ENCODE results near the gene MYL10.

- no peak for TF ChIP-seq JUN (IDR thresholded peaks at IDR 0.05; ENCODE audit: borderline replicate concordance, insufficient read depth, insufficient read length, low read depth)
- TF ChIP-seq, protein P1, sequence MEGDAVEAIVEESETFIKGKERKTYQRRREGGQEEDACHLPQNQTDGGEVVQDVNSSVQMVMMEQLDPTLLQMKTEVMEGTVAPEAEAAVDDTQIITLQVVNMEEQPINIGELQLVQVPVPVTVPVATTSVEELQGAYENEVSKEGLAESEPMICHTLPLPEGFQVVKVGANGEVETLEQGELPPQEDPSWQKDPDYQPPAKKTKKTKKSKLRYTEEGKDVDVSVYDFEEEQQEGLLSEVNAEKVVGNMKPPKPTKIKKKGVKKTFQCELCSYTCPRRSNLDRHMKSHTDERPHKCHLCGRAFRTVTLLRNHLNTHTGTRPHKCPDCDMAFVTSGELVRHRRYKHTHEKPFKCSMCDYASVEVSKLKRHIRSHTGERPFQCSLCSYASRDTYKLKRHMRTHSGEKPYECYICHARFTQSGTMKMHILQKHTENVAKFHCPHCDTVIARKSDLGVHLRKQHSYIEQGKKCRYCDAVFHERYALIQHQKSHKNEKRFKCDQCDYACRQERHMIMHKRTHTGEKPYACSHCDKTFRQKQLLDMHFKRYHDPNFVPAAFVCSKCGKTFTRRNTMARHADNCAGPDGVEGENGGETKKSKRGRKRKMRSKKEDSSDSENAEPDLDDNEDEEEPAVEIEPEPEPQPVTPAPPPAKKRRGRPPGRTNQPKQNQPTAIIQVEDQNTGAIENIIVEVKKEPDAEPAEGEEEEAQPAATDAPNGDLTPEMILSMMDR (IDR thresholded peaks at IDR 0.05; ENCODE audit: extremely low read depth in 1 of 2, insufficient read depth in 1 of 2, low read depth in 1 of 2, low read length in 2 of 2), result no peak
- TF ChIP-seq POLR2AphosphoS5 (IDR thresholded peaks at IDR 0.05; ENCODE audit: insufficient read depth, low read depth, low read length), result no peak
- TF ChIP-seq POLR2A (IDR thresholded peaks at IDR 0.05; ENCODE audit: low read depth, low read length), result no peak
- no peak for TF ChIP-seq EZH2 (IDR thresholded peaks at IDR 0.05; ENCODE audit: borderline replicate concordance, low read depth, low read length, severe bottlenecking)
- TF ChIP-seq GATA2 (IDR thresholded peaks at IDR 0.05; ENCODE audit: insufficient read depth, insufficient read length, low read depth, low read length), result no peak
- TF ChIP-seq MAX (IDR thresholded peaks at IDR 0.05; ENCODE audit: insufficient read depth, insufficient read length), result no peak
- TF ChIP-seq FOS (IDR thresholded peaks at IDR 0.05; ENCODE audit: borderline replicate concordance, insufficient read depth, low read length), result no peak
Observed at GRCh38 chr7:101633511-101633910, 4.4 kb upstream of the MYL10 start.

All from endothelial cell of umbilical vein (primary cell).